Testis (tissue), 2 donors: ENCODE results near the gene CDH24.

ENCODE experiments used
- POLR2A ChIP-seq: fragments of 450-650 bp; IDR thresholded peaks from one replicate; pipeline ENCODE4 v1.6.1; 2017; ENCODE audit warnings: antibody characterized with exemption, mild to moderate bottlenecking, moderate library complexity
- TF ChIP-seq, protein P1 (sequence below), 3 experiments: fragments of 450-650 bp in 2 of 3; fragments of 200-600 bp in 1 of 3; sonication (generic) in 1 of 3; IDR thresholded peaks; one replicate each; pipeline ENCODE4 v1.5.1; 2016 to 2019; ENCODE audit warnings: antibody characterized with exemption in 3 of 3, mild to moderate bottlenecking in 2 of 3, moderate library complexity in 1 of 3

DNA sequence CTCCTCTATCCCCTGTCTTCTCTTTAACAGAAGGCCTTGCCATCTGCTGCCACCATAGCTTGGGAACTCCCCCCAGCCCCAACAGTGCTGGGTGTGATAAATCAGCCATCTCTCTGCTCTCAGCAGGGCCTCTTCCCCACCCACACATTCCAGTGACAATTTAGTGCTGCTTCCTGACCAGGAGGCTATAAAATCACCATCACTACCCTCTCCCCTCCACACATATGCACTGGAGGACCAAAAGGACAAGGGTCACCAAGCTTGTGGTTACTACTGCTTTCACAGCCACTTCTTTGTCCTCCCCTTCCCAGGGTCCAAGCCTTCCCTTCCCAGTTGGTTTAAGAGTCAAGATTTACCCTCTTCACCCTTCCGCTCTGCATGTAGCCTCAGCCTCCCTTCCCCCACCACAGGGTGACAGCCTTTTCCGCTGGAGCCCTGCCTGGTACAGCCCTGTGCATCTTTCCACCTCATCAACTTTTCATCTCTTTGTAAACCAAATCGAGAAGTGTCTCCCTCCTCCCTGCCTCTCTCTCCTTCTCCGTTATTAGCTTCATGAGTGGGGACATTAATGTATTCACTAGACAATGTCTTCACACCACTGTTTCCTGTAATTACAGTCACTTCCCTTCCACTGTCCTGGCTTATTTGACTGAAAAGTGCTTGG lies 32.0 kb downstream of the CDH24 start:
- TF ChIP-seq, protein P1, sequence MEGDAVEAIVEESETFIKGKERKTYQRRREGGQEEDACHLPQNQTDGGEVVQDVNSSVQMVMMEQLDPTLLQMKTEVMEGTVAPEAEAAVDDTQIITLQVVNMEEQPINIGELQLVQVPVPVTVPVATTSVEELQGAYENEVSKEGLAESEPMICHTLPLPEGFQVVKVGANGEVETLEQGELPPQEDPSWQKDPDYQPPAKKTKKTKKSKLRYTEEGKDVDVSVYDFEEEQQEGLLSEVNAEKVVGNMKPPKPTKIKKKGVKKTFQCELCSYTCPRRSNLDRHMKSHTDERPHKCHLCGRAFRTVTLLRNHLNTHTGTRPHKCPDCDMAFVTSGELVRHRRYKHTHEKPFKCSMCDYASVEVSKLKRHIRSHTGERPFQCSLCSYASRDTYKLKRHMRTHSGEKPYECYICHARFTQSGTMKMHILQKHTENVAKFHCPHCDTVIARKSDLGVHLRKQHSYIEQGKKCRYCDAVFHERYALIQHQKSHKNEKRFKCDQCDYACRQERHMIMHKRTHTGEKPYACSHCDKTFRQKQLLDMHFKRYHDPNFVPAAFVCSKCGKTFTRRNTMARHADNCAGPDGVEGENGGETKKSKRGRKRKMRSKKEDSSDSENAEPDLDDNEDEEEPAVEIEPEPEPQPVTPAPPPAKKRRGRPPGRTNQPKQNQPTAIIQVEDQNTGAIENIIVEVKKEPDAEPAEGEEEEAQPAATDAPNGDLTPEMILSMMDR (IDR thresholded peaks at IDR 0.05), result no peak
- TF ChIP-seq POLR2A, result no peak
